SU-DHL-6 (cell line): Measurements from ENCODE around the gene ZNF45.

Source experiments
- H2AFZ ChIP-seq: fragments of 200-600 bp; sonication (generic); 2 replicates; pipeline ENCODE4 v1.6.1; 2014; ENCODE audit warnings: low read depth, mild to moderate bottlenecking, moderate library complexity, mixed read lengths, antibody characterized with exemption, low read length; ENCODE audit not compliant: severe bottlenecking
- H3F3A ChIP-seq: fragments of 200-600 bp; shearing (Covaris generic); 2 replicates; pipeline ENCODE4 v1.6.0; 2016; ENCODE audit warnings: antibody characterized with exemption, mild to moderate bottlenecking; ENCODE audit not compliant: insufficient read depth
- H3K27ac ChIP-seq: fragments of 200-600 bp; sonication (generic); 2 replicates; pipeline ENCODE4 v1.5.1; 2016; ENCODE audit warnings: low read depth, mild to moderate bottlenecking, low read length, moderate library complexity, mixed read lengths
- H3K27me3 ChIP-seq: fragments of 200-600 bp; sonication (generic), shearing (Covaris generic); 2 replicates; pipeline ENCODE4 v1.6.0; 2014; ENCODE audit warnings: mild to moderate bottlenecking, low read length
- H3K36me3 ChIP-seq: fragments of 200-600 bp; sonication (generic); 2 replicates; pipeline ENCODE4 v1.6.1; 2014; ENCODE audit warnings: mild to moderate bottlenecking, low read length, mixed read lengths
- H3K4me2 ChIP-seq: fragments of 300-600, 200-600 bp; shearing (Covaris generic), sonication (generic); 2 replicates; pipeline ENCODE4 v1.6.0; 2014; ENCODE audit warnings: low read length, low read depth, mild to moderate bottlenecking; ENCODE audit not compliant: poor library complexity, severe bottlenecking
- H3K4me3 ChIP-seq: fragments of 200-600 bp; sonication (generic); 2 replicates; pipeline ENCODE4 v1.5.1; 2014; ENCODE audit warnings: antibody characterized with exemption, low read length, mild to moderate bottlenecking, mixed read lengths; ENCODE audit not compliant: insufficient read depth, poor library complexity, severe bottlenecking
- H3K79me2 ChIP-seq: fragments of 200-600 bp; sonication (generic); 2 replicates; pipeline ENCODE4 v1.6.1; 2014; ENCODE audit warnings: mild to moderate bottlenecking, low read length, moderate library complexity; ENCODE audit not compliant: insufficient read depth
- H3K9ac ChIP-seq: fragments of 200-600 bp; sonication (generic); 2 replicates; pipeline ENCODE4 v1.7.0; 2014; ENCODE audit warnings: mild to moderate bottlenecking, low read length
- H3K9me2 ChIP-seq: fragments of 200-600 bp; sonication (generic); replicated peaks from 2 replicates; pipeline ENCODE4 v1.6.1; 2014; ENCODE audit warnings: low read length; ENCODE audit not compliant: insufficient read depth
- H3K9me3 ChIP-seq: fragments of 200-600 bp; sonication (generic); 2 replicates; pipeline ENCODE4 v1.6.1; 2014; ENCODE audit warnings: low read length, mixed read lengths; ENCODE audit not compliant: insufficient read depth
- H4K20me1 ChIP-seq: fragments of 200-600 bp; sonication (generic); 2 replicates; pipeline ENCODE4 v1.6.1; 2014; ENCODE audit warnings: low read depth, mild to moderate bottlenecking, antibody characterized with exemption, low read length, moderate library complexity, mixed read lengths
- EZH2phosphoT487 ChIP-seq: fragments of 200-600 bp; sonication (generic), shearing (Covaris generic); conservative IDR thresholded peaks from 2 replicates; pipeline ENCODE4 v1.6.1; 2018; ENCODE audit warnings: mild to moderate bottlenecking, antibody characterized with exemption, low read length, moderate library complexity, mixed read lengths
- TF ChIP-seq, protein P1 (sequence below): fragments of 200-600 bp; sonication (generic); IDR thresholded peaks from one replicate; pipeline ENCODE4 v1.5.1; 2017; ENCODE audit warnings: antibody characterized with exemption, mild to moderate bottlenecking, low read length, moderate library complexity; ENCODE audit not compliant: insufficient read depth, poor library complexity, severe bottlenecking

ZNF45 gene

GRCh38 chr19:43934055-43934984 is 762 bp downstream of the ZNF45 start:
- H3K27me3 ChIP-seq = no peaks in the 10 kb centered on the region
- H3K79me2 ChIP-seq = no peaks in the 10 kb centered on the region; the same call in 1 of the 2 replicates
- H2AFZ ChIP-seq = peak overlapping the region; percentile 98
- no peaks in the 10 kb centered on the region for H3K9me2 ChIP-seq
- peak overlapping the region; percentile 84 for H3K4me2 ChIP-seq
- peak overlapping the region; percentile 81 for H3K9ac ChIP-seq
- H3K36me3 ChIP-seq = peaks cover 3% of the 10 kb centered on the region; the same call in 1 of the 2 replicates
- no peak for TF ChIP-seq EZH2phosphoT487
- TF ChIP-seq, protein P1, sequence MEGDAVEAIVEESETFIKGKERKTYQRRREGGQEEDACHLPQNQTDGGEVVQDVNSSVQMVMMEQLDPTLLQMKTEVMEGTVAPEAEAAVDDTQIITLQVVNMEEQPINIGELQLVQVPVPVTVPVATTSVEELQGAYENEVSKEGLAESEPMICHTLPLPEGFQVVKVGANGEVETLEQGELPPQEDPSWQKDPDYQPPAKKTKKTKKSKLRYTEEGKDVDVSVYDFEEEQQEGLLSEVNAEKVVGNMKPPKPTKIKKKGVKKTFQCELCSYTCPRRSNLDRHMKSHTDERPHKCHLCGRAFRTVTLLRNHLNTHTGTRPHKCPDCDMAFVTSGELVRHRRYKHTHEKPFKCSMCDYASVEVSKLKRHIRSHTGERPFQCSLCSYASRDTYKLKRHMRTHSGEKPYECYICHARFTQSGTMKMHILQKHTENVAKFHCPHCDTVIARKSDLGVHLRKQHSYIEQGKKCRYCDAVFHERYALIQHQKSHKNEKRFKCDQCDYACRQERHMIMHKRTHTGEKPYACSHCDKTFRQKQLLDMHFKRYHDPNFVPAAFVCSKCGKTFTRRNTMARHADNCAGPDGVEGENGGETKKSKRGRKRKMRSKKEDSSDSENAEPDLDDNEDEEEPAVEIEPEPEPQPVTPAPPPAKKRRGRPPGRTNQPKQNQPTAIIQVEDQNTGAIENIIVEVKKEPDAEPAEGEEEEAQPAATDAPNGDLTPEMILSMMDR = no peak
- H4K20me1 ChIP-seq = no peaks in the 10 kb centered on the region
- H3K27ac ChIP-seq = 0 out of 2 replicates have a peak overlapping the region, but pooled peaks have one; percentile 27
- H3K9me3 ChIP-seq = peaks cover 3% of the 10 kb centered on the region
- H3K4me3 ChIP-seq = peak overlapping the region; percentile 90
- no peaks in the 10 kb centered on the region for H3F3A ChIP-seq

DNA sequence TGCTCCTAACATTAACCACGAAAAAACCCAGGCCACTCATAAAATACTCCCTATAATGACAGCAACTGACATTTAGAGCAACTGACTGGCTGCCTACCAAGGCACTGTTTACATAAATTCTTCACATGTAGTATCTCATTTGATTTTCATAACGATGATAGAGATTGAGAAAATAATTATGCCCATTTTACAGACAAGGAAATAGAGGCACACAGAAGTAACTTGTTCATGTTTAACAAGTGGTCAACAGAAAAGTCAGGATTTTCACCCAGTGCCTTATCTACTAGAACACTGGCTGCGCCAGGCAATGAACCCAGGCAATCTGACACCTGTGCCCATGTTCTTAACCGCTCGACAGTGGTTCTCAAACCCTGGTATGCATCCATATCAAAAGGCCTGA is 6.3 kb downstream of the ZNF45 start:
- no peak overlapping the region for H3K4me2 ChIP-seq
- no peak overlapping the region for H2AFZ ChIP-seq
- H3K9me2 ChIP-seq = no peaks in the 10 kb centered on the region
- no peaks in the 10 kb centered on the region for H3F3A ChIP-seq
- H3K36me3 ChIP-seq = peaks cover 26% of the 10 kb centered on the region
- H3K27me3 ChIP-seq = no peaks in the 10 kb centered on the region
- H4K20me1 ChIP-seq = no peaks in the 10 kb centered on the region
- TF ChIP-seq, protein P1 = no peak
- TF ChIP-seq EZH2phosphoT487 = no peak
- H3K27ac ChIP-seq = no peak overlapping the region
- H3K4me3 ChIP-seq = no peak overlapping the region
- H3K79me2 ChIP-seq = no peaks in the 10 kb centered on the region
- H3K9me3 ChIP-seq = no peaks in the 10 kb centered on the region
- H3K9ac ChIP-seq = no peak overlapping the region

- Histone ChIP-seq H3K27me3 (no peaks in the 10 kb centered on the region), H3K27ac (no peak overlapping the region), H3K9me3 (no peaks in the 10 kb centered on the region), H4K20me1 (no peaks in the 10 kb centered on the region), H3K9ac (no peak overlapping the region), H3K9me2 (no peaks in the 10 kb centered on the region), H2AFZ (no peak overlapping the region), H3K36me3 (peaks cover 37% of the 10 kb centered on the region), H3K79me2 (no peaks in the 10 kb centered on the region), H3K4me2 (no peak overlapping the region), H3F3A (no peaks in the 10 kb centered on the region), H3K4me3 (no peak overlapping the region)
- TF ChIP-seq EZH2phosphoT487 = no peak
- TF ChIP-seq, protein P1 = no peak
Observed at GRCh38 chr19:43923875-43924274, 11.2 kb downstream of the ZNF45 start.
